GM23248 (cell line): ENCODE measurements around the gene ABL2. TPM values are rescaled to one million over a fixed set of nuclear protein-coding genes. Genes with fewer than 3 reads are reported as not detected.
A peak's percentile ranks its signal among the peaks of the same experiment; 100 is the strongest.
"Not testable (repeated sequence)": the region's sequence is repeated elsewhere in the genome, so short reads cannot be mapped to it uniquely, and the experiment has no call there.

Experiments
- DNase-seq: peaks from one replicate; pipeline ENCODE4 v3.0.0-alpha.2; 2015
- H2AFZ ChIP-seq: fragments of 200-600 bp; sonication (generic); 2 replicates; pipeline ENCODE4 v1.6.1; 2016; ENCODE audit warnings: antibody characterized with exemption
- H3F3A ChIP-seq: fragments of 200-600 bp; sonication (generic); 2 replicates; pipeline ENCODE4 v1.6.1; 2016; ENCODE audit warnings: mild to moderate bottlenecking, antibody characterized with exemption, mixed run types; ENCODE audit not compliant: insufficient read depth
- H3K27ac ChIP-seq: fragments of 200-600 bp; sonication (generic); 2 replicates; pipeline ENCODE4 v1.5.1; 2016; ENCODE audit warnings: mild to moderate bottlenecking
- H3K27me3 ChIP-seq: fragments of 200-600 bp; sonication (generic); replicated peaks from 2 replicates; pipeline ENCODE4 v1.6.1; 2016; ENCODE audit warnings: mild to moderate bottlenecking; ENCODE audit not compliant: insufficient read depth
- H3K36me3 ChIP-seq: fragments of 200-600 bp; sonication (generic); 2 replicates; pipeline ENCODE4 v1.6.1; 2016; ENCODE audit warnings: low read depth, mild to moderate bottlenecking
- H3K4me1 ChIP-seq: fragments of 200-600 bp; sonication (generic); 2 replicates; pipeline ENCODE4 v1.6.1; 2016; ENCODE audit warnings: mild to moderate bottlenecking; ENCODE audit not compliant: insufficient read depth
- H3K4me2 ChIP-seq: fragments of 200-600 bp; sonication (generic); one replicate; pipeline ENCODE4 v1.6.1; 2016; ENCODE audit warnings: mild to moderate bottlenecking; ENCODE audit not compliant: unreplicated experiment
- H3K4me3 ChIP-seq: fragments of 200-600 bp; sonication (generic); 2 replicates; pipeline ENCODE4 v1.5.1; 2016; ENCODE audit warnings: mild to moderate bottlenecking
- H3K79me2 ChIP-seq: fragments of 200-600 bp; sonication (generic); 2 replicates; pipeline ENCODE4 v1.6.1; 2016; ENCODE audit warnings: mild to moderate bottlenecking; ENCODE audit not compliant: insufficient read depth
- H3K9ac ChIP-seq: fragments of 200-600 bp; sonication (generic); 2 replicates; pipeline ENCODE4 v1.6.1; 2016; ENCODE audit warnings: mild to moderate bottlenecking
- H3K9me2 ChIP-seq: fragments of 200-600 bp; sonication (generic); 2 replicates; pipeline ENCODE4 v1.6.1; 2016; ENCODE audit warnings: mixed run types, mild to moderate bottlenecking, moderate library complexity; ENCODE audit not compliant: insufficient read depth
- H3K9me3 ChIP-seq: fragments of 200-600 bp; sonication (generic); one replicate; pipeline ENCODE4 v1.6.1; 2017; ENCODE audit warnings: low read depth
- H4K20me1 ChIP-seq: fragments of 200-600 bp; sonication (generic); 2 replicates; pipeline ENCODE4 v1.6.0; 2016; ENCODE audit not compliant: insufficient read depth
- EZH2 ChIP-seq: fragments of 200-600 bp; sonication (generic); IDR thresholded peaks from 2 replicates; pipeline ENCODE4 v1.6.1; 2018; ENCODE audit warnings: antibody characterized with exemption, mild to moderate bottlenecking; ENCODE audit not compliant: insufficient read depth, poor library complexity, severe bottlenecking
- EZH2phosphoT487 ChIP-seq: fragments of 200-600 bp; sonication (generic); IDR thresholded peaks from 2 replicates; pipeline ENCODE4 v1.6.1; 2018; ENCODE audit warnings: antibody characterized with exemption, moderate library complexity, mild to moderate bottlenecking, low read depth; ENCODE audit not compliant: insufficient read depth
- WGBS, 2 experiments: methylation state at CpG; one replicate each; pipeline ENCODE4 v1.1.6; 2015 to 2017; ENCODE audit warnings: low lambda C conversion rate in 2 of 2, low coverage in 1 of 2; ENCODE audit errors: missing lambda C conversion rate in 2 of 2; 5-methylcytosine and 5-hydroxymethylcytosine counted together
- in situ Hi-C: fragments of 300-500 bp; cut with MboI; formaldehyde crosslinking; loops from 2 replicates; pipeline ENCODE4 v1.15.0; 2020
- polyA plus RNA-seq: library from polyadenylated mRNA; unstranded; fragments of >200 nt; fragmentation: Nextera tagmentation; extraction: Ambion mirVana; gene quantifications from 2 replicates; pipeline ENCODE4 v1.2.1, GENCODE V29; 2016
- total RNA-seq: library from RNA; depleted of rRNA; stranded (reverse); fragments of >200 nt; shearing (Covaris generic); gene quantifications from 2 replicates; pipeline ENCODE4 v1.2.3, GENCODE V29; 2014; rRNA removed

The ABL2 gene
- total RNA-seq = 38.6 and 43.3 TPM in 2 replicates
- polyA plus RNA-seq = 10.0 and 13.2 TPM in 2 replicates

- Histone ChIP-seq H3K36me3 (no peaks in the 10 kb centered on the region), H3K79me2 (peaks cover 44% of the 10 kb centered on the region), H3K4me1 (peaks cover 32% of the 10 kb centered on the region), H4K20me1 (no peaks in the 10 kb centered on the region), H3K27ac (peak within 1 kb of the TSS; percentile 60), H3K4me3 (peak within 1 kb of the TSS; percentile 94), H3K27me3 (no peaks in the 10 kb centered on the region), H3K9ac (peak within 1 kb of the TSS; percentile 89), H3K9me3 (no peaks in the 10 kb centered on the region), H2AFZ (peak within 1 kb of the TSS; percentile 94), H3F3A (peaks cover 30% of the 10 kb centered on the region), H3K4me2 (peak within 1 kb of the TSS; percentile 90), H3K9me2 (no peaks in the 10 kb centered on the region)
- WGBS, 2 experiments = 0 to 2% methylated on average over 19 to 81 of the region's 94 CpGs
- TF ChIP-seq EZH2 (no peak), EZH2phosphoT487 (no peak)
- in situ Hi-C loops = no loop called here
- peak; percentile 70 for DNase-seq
Measured at GRCh38 chr1:179229214-179230140, at the start of gene ABL2. ABL2 (minus strand) TSS chr1:179229677; CDS start chr1:179229397, 280 bp downstream.

DNA sequence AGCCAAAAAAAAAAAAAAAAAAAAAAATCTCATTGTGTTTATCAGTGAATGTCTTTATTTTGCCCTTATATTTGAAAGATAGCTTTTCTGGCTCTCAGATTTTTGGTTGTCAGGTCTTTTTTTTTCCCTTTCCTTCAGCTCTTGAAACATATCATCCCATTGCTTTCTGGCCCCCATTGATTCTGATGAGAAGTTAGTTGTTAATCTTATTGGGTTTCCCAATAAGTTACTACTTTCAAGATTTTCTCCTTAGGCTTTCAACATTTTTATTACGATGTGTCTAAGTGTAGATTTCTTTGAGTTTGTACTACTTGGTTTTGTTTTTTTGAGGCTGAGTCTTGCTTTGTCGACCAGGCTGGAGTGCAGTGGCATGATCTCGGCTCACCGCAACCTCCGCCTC, 49.4 kb upstream of the ABL2 start:
- H3K4me3 ChIP-seq = no peak overlapping the region
- in situ Hi-C loops = no loop called here
- H3K79me2 ChIP-seq = no peaks in the 10 kb centered on the region
- no peak overlapping the region for H3K27ac ChIP-seq
- H2AFZ ChIP-seq = no peak overlapping the region
- H3F3A ChIP-seq = no peaks in the 10 kb centered on the region
- H3K4me1 ChIP-seq = no peaks in the 10 kb centered on the region
- no peaks in the 10 kb centered on the region for H4K20me1 ChIP-seq
- H3K4me2 ChIP-seq = no peak overlapping the region
- H3K9me2 ChIP-seq = no peaks in the 10 kb centered on the region
- H3K9ac ChIP-seq = no peak overlapping the region
- H3K9me3 ChIP-seq = no peaks in the 10 kb centered on the region
- TF ChIP-seq EZH2phosphoT487 (no peak), EZH2 (no peak)
- no peak for DNase-seq
- no peaks in the 10 kb centered on the region for H3K36me3 ChIP-seq
- no peaks in the 10 kb centered on the region for H3K27me3 ChIP-seq
- 86 to 91% methylated on average over 5 of the region's 5 CpGs for whole genome bisulfite sequencing, 2 experiments

DNA sequence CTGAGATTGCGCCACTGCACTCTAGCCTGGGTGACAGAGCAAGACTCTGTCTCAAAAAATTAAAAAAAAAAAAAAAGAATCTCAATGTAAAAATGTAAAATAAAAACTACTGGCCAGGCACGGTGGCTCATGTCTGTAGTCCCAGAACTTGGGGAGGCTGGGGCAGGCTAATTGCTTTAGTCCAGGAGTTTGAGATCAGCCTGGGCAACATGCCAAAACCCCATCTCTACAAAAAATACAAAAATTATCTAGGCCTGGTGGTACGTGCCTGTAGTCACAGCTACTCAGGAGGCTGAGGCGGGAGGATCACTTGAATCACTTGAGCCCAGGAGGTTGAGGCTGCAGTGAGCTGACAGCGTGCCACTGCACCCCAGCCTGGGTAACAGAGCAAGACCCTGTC, 44.9 kb upstream of the ABL2 start:
- WGBS, 2 experiments = 92 to 93% methylated on average over 5 of the region's 5 CpGs
- H3F3A ChIP-seq, H3K27ac ChIP-seq, H3K9me2 ChIP-seq, DNase-seq, H3K36me3 ChIP-seq, H3K9me3 ChIP-seq, H3K27me3 ChIP-seq, H2AFZ ChIP-seq, H4K20me1 ChIP-seq, in situ Hi-C loops, H3K4me2 ChIP-seq, H3K79me2 ChIP-seq, H3K4me3 ChIP-seq, H3K4me1 ChIP-seq, H3K9ac ChIP-seq: not testable (repeated sequence)

DNA sequence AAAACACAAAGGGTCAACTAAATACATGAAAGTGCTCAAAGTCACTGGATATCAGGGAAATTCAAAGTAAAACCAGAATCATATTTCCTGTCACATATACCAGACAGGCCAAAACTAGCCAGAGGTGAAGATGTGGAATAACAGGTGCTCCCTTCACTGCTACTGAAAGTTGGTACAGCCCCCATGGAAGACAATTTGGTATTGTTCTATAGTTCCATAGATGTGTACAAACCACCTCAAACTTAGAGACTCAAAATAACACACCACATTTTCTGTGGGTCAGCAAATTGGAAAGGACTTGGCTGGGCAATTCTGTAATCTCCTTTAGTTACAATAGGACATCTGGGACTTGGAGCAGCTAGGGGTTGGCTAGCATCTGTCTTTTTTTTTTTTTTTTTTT, 39.6 kb upstream of the ABL2 start:
- Histone ChIP-seq H3K9ac (no peak overlapping the region), H3K4me3 (no peak overlapping the region), H2AFZ (no peak overlapping the region), H3K4me2 (no peak overlapping the region), H3K27me3 (no peaks in the 10 kb centered on the region), H4K20me1 (no peaks in the 10 kb centered on the region), H3K4me1 (no peaks in the 10 kb centered on the region), H3K36me3 (no peaks in the 10 kb centered on the region), H3K79me2 (no peaks in the 10 kb centered on the region), H3K27ac (no peak overlapping the region), H3K9me3 (no peaks in the 10 kb centered on the region), H3F3A (no peaks in the 10 kb centered on the region), H3K9me2 (no peaks in the 10 kb centered on the region)
- TF ChIP-seq EZH2 (no peak), EZH2phosphoT487 (no peak)
- in situ Hi-C loops = no loop called here
- DNase-seq = no peak
